Activated T-helper 1 cell treated with anti-CD3 and anti-CD28 coated beads, Interleukin-12 subunit alpha, Interleukin-12 subunit beta, Interleukin-2, Interleukin-4 antibody, amounts not matched to agents 30 ng/mL and 10 ng/mL and 1 ng/mL, durations not matched to agents 14 hours and 24 hours and 36 hours (primary cell): ENCODE measurements around the gene TRIO. TPM values are rescaled to one million over a fixed set of nuclear protein-coding genes. Genes with fewer than 3 reads are reported as not detected.

Source experiments
- DNase-seq: peaks from one replicate; pipeline ENCODE4 v3.0.0; 2021; ENCODE audit warnings: low spot score
- H3K27ac Mint-ChIP-seq: one replicate; pipeline ENCODE4 v1.8.0; 2021; ENCODE audit warnings: mild to moderate bottlenecking, mixed read lengths
- H3K27me3 Mint-ChIP-seq: one replicate; pipeline ENCODE4 v1.8.0; 2022; ENCODE audit warnings: mild to moderate bottlenecking, moderate library complexity, mixed read lengths; ENCODE audit not compliant: insufficient read depth
- H3K36me3 Mint-ChIP-seq: one replicate; pipeline ENCODE4 v1.8.0; 2021; ENCODE audit warnings: low read depth, mixed read lengths
- H3K4me1 Mint-ChIP-seq: one replicate; pipeline ENCODE4 v1.8.0; 2021; ENCODE audit warnings: low read depth, mixed read lengths
- H3K4me3 Mint-ChIP-seq: one replicate; pipeline ENCODE4 v1.8.0; 2021; ENCODE audit warnings: mild to moderate bottlenecking, moderate library complexity, mixed read lengths
- H3K9me3 Mint-ChIP-seq: one replicate; pipeline ENCODE4 v1.8.0; 2021; ENCODE audit warnings: mixed read lengths
- intact Hi-C: fragments of 100-400 bp; cut with micrococcal nuclease; formaldehyde crosslinking; loops from one replicate; pipeline ENCODE4 v1.15.1; 2024
- total RNA-seq: library from RNA; stranded (reverse); gene quantifications from 2 replicates; pipeline ENCODE4 v1.2.3, GENCODE V29; 2022

TRIO gene
- total RNA-seq, 1 donor from 2014 or later = 11.4 TPM

GRCh38 chr5:14252793-14253192 lies 109.7 kb downstream of the TRIO start:
- no peaks in the 10 kb centered on the region for H3K4me1 Mint-ChIP-seq

GRCh38 chr5:14254686-14255085 lies 111.5 kb downstream of the TRIO start:
- no peaks in the 10 kb centered on the region for H3K4me1 Mint-ChIP-seq
- intact Hi-C loops = no loop called here
- no peak overlapping the region for H3K27ac Mint-ChIP-seq
- H3K36me3 Mint-ChIP-seq = no peaks in the 10 kb centered on the region
- H3K4me3 Mint-ChIP-seq = no peak overlapping the region
- no peak for DNase-seq
- peaks cover 3% of the 10 kb centered on the region for H3K9me3 Mint-ChIP-seq
- H3K27me3 Mint-ChIP-seq = no peaks in the 10 kb centered on the region

More at GRCh38 chr5:14252793-14253192, 109.7 kb downstream of the TRIO start:
- Mint-ChIP-seq H3K27me3 (no peaks in the 10 kb centered on the region), H3K9me3 (peaks cover 3% of the 10 kb centered on the region), H3K4me3 (no peak overlapping the region), H3K36me3 (no peaks in the 10 kb centered on the region), H3K27ac (no peak overlapping the region)
- DNase-seq = no peak
- intact Hi-C loops = no loop called here

- H3K27ac Mint-ChIP-seq = no peak overlapping the region
- H3K4me3 Mint-ChIP-seq = no peak overlapping the region
- intact Hi-C loops = no loop called here
- DNase-seq = no peak
- peaks cover 1% of the 10 kb centered on the region for H3K4me1 Mint-ChIP-seq
- no peaks in the 10 kb centered on the region for H3K36me3 Mint-ChIP-seq
- no peaks in the 10 kb centered on the region for H3K27me3 Mint-ChIP-seq
- H3K9me3 Mint-ChIP-seq = peaks cover 3% of the 10 kb centered on the region
These were observed 113.0 kb downstream of the TRIO start for GRCh38 chr5:14256026-14256690.

- intact Hi-C loops = no loop called here
- Mint-ChIP-seq H3K9me3 (peaks cover 3% of the 10 kb centered on the region), H3K27me3 (no peaks in the 10 kb centered on the region), H3K4me1 (peaks cover 6% of the 10 kb centered on the region), H3K36me3 (no peaks in the 10 kb centered on the region), H3K4me3 (no peak overlapping the region), H3K27ac (no peak overlapping the region)
- DNase-seq = no peak
These were observed 113.7 kb downstream of the TRIO start for GRCh38 chr5:14256756-14257393.

GRCh38 chr5:14257995-14258403 lies 114.9 kb downstream of the TRIO start:
- no peak for DNase-seq
- no peak overlapping the region for H3K27ac Mint-ChIP-seq
- H3K4me3 Mint-ChIP-seq = no peak overlapping the region
- intact Hi-C loops = no loop called here
- no peaks in the 10 kb centered on the region for H3K36me3 Mint-ChIP-seq
- H3K9me3 Mint-ChIP-seq = peaks cover 3% of the 10 kb centered on the region
- peaks cover 6% of the 10 kb centered on the region for H3K4me1 Mint-ChIP-seq
- peaks cover 5% of the 10 kb centered on the region for H3K27me3 Mint-ChIP-seq

- DNase-seq = no peak
These were observed 115.7 kb downstream of the TRIO start for GRCh38 chr5:14258840-14259239.

GRCh38 chr5:14260637-14261036 lies 117.5 kb downstream of the TRIO start:
- intact Hi-C loops = loop anchor here (5.0 kb wide), 1 partner anchor 48 kb away; no protein-coding TSS in a partner anchor
- H3K27me3 Mint-ChIP-seq = peaks cover 10% of the 10 kb centered on the region
- DNase-seq = no peak
- H3K4me3 Mint-ChIP-seq = no peak overlapping the region
- H3K9me3 Mint-ChIP-seq = peaks cover 3% of the 10 kb centered on the region
- no peaks in the 10 kb centered on the region for H3K36me3 Mint-ChIP-seq
- peaks cover 14% of the 10 kb centered on the region for H3K4me1 Mint-ChIP-seq
- H3K27ac Mint-ChIP-seq = no peak overlapping the region

More at GRCh38 chr5:14258840-14259239, 115.7 kb downstream of the TRIO start:
- H3K27me3 Mint-ChIP-seq = peaks cover 5% of the 10 kb centered on the region
- no peaks in the 10 kb centered on the region for H3K36me3 Mint-ChIP-seq
- peaks cover 3% of the 10 kb centered on the region for H3K9me3 Mint-ChIP-seq
- no peak overlapping the region for H3K27ac Mint-ChIP-seq
- H3K4me3 Mint-ChIP-seq = no peak overlapping the region
- peaks cover 6% of the 10 kb centered on the region for H3K4me1 Mint-ChIP-seq
- intact Hi-C loops = no loop called here

- Mint-ChIP-seq H3K27me3 (peaks cover 10% of the 10 kb centered on the region), H3K9me3 (peaks cover 3% of the 10 kb centered on the region), H3K4me1 (peaks cover 14% of the 10 kb centered on the region), H3K36me3 (no peaks in the 10 kb centered on the region), H3K4me3 (no peak overlapping the region), H3K27ac (no peak overlapping the region)
- intact Hi-C loops = loop anchor here (5.0 kb wide), 1 partner anchor 49 kb away; no protein-coding TSS in a partner anchor
- no peak for DNase-seq
These were observed 118.1 kb downstream of the TRIO start for GRCh38 chr5:14261235-14261634.

GRCh38 chr5:14261856-14262611 lies 118.9 kb downstream of the TRIO start:
- no peaks in the 10 kb centered on the region for H3K9me3 Mint-ChIP-seq
- intact Hi-C loops = loop anchor here (5.0 kb wide), 1 partner anchor 50 kb away; no protein-coding TSS in a partner anchor

GRCh38 chr5:14263113-14263512 lies 120.0 kb downstream of the TRIO start:
- peaks cover 16% of the 10 kb centered on the region for H3K4me1 Mint-ChIP-seq
- no peak overlapping the region for H3K4me3 Mint-ChIP-seq
- no peaks in the 10 kb centered on the region for H3K9me3 Mint-ChIP-seq
- no peak overlapping the region for H3K27ac Mint-ChIP-seq
- DNase-seq = no peak
- intact Hi-C loops = loop anchor here (5.0 kb wide), 1 partner anchor 51 kb away; no protein-coding TSS in a partner anchor
- peaks cover 13% of the 10 kb centered on the region for H3K27me3 Mint-ChIP-seq
- no peaks in the 10 kb centered on the region for H3K36me3 Mint-ChIP-seq

More at GRCh38 chr5:14261856-14262611, 118.9 kb downstream of the TRIO start:
- Mint-ChIP-seq H3K27ac (no peak overlapping the region), H3K4me3 (no peak overlapping the region), H3K4me1 (peaks cover 14% of the 10 kb centered on the region), H3K36me3 (no peaks in the 10 kb centered on the region), H3K27me3 (peaks cover 11% of the 10 kb centered on the region)
- DNase-seq = no peak

GRCh38 chr5:14263699-14264098 lies 120.6 kb downstream of the TRIO start:
- Mint-ChIP-seq H3K4me1 (peaks cover 19% of the 10 kb centered on the region), H3K4me3 (no peak overlapping the region), H3K9me3 (no peaks in the 10 kb centered on the region), H3K36me3 (no peaks in the 10 kb centered on the region), H3K27ac (no peak overlapping the region), H3K27me3 (peaks cover 13% of the 10 kb centered on the region)
- intact Hi-C loops = loop anchor here (1.0 to 5.0 kb wide), 3 partner anchors 51 to 155 kb away; no protein-coding TSS in a partner anchor
- no peak for DNase-seq

GRCh38 chr5:14264605-14265316 lies 121.6 kb downstream of the TRIO start:
- no peaks in the 10 kb centered on the region for H3K36me3 Mint-ChIP-seq
- H3K27ac Mint-ChIP-seq = no peak overlapping the region
- intact Hi-C loops = loop anchor here (1.0 to 5.0 kb wide), 3 partner anchors 52 to 156 kb away; no protein-coding TSS in a partner anchor
- H3K4me3 Mint-ChIP-seq = peak overlapping the region; percentile 66
- H3K9me3 Mint-ChIP-seq = no peaks in the 10 kb centered on the region
- H3K4me1 Mint-ChIP-seq = peaks cover 19% of the 10 kb centered on the region
- peaks cover 13% of the 10 kb centered on the region for H3K27me3 Mint-ChIP-seq
- peak; percentile 70 for DNase-seq
